NCI-H774 (cell line): ENCODE measurements around the gene RPS6KA2.

Experiments
- DNase-seq: peaks from one replicate; lab custom pipeline; 2025; lab: John Stamatoyannopoulos, UW

Gene RPS6KA2

DNA sequence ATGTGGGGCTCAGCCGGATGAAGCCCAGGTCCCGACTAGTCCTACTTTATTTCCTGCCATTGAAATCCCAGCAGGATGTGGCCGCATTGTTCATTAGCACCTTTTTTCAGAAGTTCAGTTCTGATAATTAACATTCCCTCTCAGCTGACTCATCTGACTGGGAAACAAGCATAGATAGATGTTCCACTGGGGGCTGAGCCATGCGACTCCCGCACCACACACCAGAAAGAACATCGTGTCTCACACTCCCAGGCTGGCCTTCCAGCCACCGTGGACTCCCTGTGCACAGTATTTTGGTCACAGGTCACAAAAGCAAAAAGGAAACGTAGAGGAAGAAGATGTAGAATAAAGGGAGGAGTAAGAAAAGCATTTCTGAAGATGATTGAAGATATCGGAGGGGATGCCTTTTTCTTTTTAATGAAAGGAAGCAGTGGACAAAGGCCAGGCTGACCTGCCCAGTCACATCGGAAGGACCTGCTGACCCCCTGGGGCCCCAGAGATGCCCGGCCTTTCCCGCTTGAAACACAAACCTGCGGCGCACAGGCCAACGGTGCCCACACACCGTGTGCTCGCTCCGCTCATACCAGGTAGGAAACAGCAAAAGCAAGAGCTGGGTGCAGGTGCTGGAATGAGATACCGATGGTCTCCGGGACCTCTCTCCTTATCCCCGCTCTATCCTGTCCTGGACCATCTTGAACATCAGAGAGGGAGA lies 11.8 kb downstream of the RPS6KA2 start:
- DNase-seq = no peak

DNA sequence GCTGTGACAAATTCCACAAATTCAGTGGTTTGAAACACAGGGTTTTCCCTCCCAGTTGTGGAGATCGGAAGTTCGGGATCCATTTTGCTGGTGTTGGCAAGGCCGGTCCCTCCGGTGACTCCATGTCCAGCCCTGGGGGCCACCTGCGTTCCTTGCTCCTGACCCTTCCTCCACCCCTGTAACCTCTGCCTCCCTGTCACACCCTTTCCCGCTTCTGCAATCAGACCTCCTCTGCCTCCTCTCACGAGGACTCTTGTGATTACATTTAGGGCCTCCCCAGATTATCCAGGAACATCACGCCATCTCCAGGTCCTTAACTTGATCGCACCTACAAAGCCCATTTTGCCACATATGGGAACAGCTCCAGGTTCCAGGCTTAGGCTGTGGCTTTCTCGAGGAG lies 12.5 kb downstream of the RPS6KA2 start:
- no peak for DNase-seq

DNA sequence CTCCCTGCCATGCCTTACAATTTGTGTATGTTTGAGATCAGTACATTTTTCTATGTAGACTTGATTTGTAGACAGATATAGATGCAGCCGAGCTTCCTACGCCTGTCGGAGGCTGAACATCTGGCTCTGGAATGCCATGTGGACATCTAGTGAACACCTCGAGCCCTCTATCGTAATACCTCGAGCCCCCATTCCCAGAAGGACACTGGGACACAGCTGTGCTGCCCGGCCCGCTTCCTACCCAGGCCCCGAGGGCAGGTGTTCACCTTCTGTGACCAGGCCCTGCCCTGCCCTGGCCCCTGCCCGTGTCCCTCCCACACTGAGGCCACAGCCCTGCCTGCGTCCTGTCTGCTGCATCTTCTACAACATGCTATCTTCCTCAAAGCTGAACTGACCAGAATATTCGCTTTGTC lies 12.9 kb downstream of the RPS6KA2 start:
- no peak for DNase-seq

DNA sequence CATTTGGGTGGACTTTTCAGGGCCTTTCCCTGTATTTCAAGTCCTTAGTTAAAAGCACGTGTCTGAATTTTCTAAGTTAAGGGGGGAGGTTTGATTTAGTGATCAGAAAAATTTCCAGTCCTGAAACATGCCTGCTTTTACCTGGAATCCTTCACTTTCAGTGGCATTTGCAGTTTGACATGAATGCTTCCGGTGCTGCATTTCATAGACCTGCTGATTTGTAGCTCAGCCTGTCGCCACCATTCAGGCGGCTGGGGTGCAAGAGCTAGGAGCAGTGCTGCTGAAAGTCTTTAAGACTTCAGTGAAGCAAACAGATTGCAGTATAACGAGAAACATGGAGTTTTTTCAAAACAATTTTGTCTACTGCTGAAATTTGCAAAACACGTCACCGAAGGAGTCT lies 14.0 kb downstream of the RPS6KA2 start:
- DNase-seq = no peak

DNA sequence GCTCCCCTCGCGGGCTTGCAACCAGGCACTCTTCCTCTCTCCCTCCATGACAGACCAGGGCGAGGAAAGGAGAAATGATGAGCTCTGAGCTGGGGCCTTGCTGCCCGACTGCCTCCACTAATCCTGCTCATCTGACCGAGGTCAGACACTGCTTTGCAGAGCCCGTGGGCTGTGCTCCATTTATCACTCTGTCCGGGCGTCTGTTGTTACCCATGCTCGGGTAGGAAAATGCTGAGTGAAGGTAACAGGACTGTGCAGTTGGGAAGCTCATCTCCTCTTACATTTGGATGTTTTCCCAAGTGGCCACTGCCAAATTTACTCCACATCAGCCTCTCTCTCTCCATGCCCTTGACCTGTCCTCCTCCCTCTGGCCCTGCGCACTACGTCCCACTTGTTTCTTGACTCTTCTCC lies 14.6 kb downstream of the RPS6KA2 start:
- no peak for DNase-seq

DNA sequence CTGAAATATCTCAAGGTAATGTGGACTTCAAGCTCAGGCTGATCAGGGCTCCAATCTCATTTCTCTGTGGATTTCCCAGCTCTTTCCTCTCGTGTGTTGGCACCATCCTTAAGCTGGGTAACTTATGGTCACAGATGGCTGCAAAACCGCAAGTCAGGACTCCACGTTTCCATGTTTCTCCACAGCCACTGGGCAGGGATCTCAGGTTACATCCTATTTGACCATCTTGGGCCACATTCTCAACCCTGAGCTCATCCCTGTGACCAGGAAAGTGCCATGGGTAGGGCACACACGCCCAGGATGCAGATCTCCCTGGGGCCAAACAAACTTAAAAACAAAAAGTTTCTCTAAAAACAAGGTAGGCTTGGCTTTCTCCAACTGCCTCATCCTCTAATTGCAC lies 15.4 kb downstream of the RPS6KA2 start:
- DNase-seq = no peak

DNA sequence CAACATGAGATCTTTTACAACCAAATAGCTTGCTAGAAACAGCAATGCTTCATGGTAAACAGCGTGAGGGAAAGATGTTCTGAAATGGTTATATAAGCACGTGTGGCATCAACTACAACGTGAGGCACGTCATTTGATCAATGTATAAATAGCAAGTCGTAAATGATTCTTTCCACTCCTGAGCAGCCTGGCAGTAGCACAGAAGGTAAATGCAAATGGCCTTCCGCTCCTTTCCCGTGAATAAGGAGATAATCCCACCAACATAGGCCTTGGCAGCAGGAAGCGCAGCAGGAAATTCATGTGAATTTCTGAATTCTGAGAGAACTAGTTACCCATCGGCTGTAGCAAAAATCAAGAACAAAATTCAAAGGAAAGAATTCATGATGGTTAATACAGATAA lies 17.0 kb downstream of the RPS6KA2 start:
- no peak for DNase-seq

DNA sequence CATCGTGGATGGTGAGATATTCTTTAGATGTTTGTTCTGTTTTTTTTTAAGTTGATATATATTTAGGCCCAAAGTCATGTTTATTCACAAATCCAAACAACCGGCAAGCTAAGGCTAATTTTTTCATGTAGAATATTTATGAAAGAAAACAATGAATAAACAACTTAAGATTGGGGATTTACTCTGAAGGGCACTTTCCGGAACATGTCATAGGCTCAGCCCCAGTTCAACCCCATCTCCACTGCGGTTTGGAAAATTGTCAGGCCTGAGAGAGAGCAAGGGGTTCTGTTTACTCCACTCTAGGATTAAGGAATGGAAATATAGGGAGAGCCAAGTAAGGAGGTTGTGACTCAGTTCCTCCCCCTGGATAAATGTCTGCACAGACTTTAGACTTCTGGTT lies 18.3 kb downstream of the RPS6KA2 start:
- DNase-seq = no peak

DNA sequence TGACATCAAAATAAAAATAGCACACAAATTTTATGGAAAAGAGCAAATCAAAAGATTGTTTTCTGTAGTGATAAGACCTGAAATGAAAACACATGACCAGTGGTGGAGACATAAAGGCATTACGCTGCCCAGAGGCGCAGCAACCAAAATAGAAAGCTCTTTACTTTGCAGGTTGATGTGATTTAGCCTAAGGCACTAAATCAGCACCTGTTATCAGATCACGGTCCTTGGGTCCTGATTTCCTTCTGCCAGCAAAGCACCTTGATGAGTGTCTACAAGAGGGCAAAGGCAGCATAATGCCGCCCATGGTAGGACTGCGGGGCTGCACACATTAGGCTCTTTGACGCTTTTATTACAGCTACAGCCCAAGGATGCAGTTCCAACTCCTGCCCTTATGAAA lies 21.3 kb downstream of the RPS6KA2 start:
- no peak for DNase-seq

DNA sequence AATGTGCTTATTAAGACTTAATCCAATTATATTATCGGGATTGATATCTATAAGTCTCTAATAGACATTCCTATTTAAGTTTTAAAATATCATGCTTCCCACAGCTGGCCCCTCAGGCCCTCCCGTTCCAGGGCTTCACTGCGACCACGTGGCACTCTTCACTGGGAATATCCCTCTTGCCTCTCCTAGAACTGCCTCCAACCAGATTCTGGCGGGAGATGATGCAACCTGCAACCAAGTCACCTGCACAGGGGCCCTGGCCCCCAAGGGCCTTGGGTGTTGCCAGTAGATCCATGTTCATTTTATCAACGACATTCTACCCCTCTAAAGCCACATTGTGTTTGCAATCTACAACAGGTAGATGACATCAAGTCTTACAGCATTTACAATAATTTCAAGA lies 22.1 kb downstream of the RPS6KA2 start:
- DNase-seq = no peak

DNA sequence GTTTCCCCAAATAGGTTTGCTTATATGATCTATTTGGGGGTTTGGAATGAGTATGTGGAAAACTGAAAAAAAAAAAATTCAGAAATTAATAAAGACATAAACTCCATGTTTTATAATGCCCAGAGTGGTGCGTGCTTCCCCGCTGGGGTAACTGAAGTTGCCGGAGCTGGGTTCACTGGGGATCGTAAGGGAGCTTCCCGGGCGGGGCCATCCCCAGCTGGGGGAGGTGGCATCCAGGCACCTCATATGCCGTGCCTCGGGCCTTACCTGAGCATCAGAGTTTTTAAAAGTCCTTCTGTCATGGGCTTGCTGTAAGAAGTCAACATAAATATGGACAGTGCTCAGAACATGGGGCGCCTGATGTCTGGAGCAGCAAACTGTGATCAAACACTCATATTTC lies 22.7 kb downstream of the RPS6KA2 start:
- DNase-seq = no peak

DNA sequence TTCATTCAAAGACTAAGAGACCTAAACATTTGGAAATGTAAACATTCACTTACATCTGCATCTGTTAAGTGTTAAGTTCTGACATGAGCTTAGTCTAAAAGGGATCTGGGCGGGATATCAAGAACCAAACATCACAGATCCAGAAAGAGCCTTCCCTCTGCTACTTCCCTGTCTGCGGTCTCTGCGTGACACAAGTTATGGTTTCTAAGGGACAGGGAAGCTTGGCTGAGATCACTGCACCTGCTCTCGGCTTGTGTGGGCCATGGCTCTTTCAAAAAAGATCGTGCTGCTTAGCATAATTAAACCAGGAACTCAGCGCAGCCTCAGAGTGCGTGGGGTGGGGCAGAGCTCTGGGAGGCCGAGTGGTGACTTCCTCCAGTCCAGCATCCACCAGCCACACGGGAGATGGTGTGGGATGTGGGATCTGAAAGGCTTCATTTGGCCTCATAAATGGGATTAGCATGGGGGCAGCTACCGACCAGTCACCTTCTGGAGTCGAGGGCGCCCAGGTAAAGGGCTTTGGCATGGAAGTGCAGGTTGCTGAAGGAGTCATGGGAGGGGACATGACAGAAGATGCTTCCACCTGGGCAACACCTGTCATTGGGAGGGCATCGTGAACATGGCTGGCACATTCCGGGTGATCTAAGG lies 23.9 kb downstream of the RPS6KA2 start:
- DNase-seq = peak; percentile 83

DNA sequence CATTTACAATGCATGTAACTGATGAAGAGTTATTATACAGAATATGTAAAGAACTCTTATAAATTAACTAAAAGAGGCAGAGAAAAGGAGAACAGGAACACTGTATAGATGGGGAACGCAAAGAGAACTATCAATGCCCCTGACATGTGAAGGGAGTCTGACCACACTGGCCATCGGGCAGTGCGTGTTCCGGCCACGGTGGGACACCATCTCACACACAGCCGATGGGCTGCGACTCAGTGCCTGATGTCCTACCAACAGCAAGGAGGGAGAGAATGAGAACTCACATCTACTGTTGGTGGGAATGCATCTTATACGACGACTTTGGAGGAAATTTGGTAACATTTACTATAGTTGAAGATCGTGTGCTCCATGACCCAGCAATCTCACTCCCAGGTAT lies 25.1 kb downstream of the RPS6KA2 start:
- DNase-seq = no peak

DNA sequence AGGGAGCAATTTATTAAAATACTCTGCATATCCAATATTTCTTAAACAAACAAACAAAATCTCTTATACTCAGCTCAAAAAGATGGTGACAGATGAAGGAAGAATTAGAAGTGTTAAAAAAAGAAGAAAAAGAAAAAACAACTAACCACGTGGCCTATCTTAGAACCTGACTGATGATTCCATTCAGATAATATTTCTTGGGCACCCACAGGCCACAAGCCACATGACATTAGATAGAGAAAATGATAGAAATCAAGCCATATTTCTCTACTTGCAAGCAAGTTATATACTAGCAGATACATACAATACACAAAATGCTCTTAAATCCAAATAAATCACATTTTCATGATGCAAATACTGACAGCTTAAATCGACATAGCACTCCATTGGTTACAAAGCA lies 26.1 kb downstream of the RPS6KA2 start:
- no peak for DNase-seq

DNA sequence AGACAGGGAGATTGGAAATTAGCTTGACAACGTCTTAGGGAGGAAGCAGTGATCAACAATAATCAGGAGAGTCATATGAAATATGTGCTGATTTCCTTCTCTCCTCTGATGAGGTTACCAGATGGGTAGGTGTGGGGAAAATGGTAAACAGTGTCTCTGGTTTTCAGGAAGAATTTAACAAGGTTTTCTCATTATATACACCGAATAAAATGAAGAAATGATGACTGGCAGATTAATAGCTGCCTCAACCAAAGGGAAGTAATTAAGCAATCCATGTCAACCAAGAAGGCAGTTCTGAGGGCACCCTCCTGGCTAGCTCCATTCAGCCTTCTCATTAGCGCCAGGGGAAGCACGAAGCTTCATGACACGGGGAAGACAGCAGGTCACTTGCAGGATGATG lies 27.8 kb downstream of the RPS6KA2 start:
- no peak for DNase-seq

DNA sequence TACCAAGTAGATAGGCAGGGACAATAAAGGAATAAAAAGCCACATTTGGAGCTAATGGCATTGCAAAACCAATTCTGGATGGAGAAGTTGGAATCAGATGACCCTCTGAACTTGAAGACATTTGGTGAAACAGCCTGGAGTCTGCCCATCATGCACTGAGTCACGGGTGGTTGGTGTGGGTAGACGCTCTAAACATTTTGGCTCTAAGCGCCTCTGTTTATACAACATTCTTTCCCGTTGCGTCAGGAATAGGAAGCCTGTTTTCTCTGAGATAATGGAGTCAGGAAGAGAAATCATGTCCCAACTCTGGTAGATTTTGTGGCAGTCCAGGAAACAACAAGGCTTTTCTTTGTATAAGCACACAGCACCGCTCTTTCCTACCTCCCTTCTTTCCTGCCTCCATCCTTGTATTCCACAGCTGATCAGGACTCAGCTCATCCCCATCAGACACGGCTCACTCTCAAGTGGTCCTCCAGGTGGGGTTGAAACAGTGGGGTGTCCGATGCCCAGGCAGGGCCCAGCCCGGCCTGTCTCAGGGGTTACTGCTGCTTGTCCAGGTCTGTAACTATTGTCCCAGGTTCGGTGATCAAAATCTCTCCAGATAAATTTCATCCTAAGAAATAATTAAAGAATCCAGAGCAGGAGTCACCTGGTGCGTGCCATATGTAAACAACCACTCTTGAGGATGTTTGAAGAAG lies 28.5 kb downstream of the RPS6KA2 start:
- no peak for DNase-seq

DNA sequence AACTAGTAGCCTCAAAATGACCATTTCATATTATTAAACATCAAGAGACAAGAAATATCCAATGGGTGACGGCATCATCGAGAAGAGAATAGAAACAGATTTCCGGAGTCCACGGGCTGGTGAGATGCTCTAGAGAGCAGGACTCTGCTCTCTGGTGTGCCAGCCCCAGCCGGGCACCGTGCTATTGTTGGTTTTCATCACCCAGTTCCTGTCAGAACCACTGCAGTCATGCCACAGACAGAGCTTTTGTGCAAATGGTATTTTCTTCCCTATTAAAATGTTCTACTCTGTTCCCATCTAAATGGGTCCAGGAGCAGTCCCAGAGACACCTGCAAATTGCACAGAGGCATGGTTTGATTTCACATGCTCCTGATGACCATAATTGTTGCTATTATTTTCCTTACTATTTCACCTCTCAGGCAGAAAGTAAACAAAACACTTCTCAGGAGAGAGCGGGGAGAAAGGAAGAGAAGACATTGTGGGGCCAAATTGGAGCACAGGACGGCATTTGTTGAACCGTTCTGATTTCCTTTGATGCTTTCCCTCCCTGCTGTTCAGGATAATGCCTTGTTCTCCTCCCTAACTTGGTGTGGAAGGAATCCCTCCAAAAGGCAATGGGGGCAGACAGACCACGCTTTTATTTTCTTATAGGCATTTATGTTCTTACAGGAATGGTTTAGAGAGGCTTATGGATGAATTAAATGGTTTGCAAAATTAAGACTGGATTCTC lies 29.2 kb downstream of the RPS6KA2 start:
- DNase-seq = peak; percentile 8

DNA sequence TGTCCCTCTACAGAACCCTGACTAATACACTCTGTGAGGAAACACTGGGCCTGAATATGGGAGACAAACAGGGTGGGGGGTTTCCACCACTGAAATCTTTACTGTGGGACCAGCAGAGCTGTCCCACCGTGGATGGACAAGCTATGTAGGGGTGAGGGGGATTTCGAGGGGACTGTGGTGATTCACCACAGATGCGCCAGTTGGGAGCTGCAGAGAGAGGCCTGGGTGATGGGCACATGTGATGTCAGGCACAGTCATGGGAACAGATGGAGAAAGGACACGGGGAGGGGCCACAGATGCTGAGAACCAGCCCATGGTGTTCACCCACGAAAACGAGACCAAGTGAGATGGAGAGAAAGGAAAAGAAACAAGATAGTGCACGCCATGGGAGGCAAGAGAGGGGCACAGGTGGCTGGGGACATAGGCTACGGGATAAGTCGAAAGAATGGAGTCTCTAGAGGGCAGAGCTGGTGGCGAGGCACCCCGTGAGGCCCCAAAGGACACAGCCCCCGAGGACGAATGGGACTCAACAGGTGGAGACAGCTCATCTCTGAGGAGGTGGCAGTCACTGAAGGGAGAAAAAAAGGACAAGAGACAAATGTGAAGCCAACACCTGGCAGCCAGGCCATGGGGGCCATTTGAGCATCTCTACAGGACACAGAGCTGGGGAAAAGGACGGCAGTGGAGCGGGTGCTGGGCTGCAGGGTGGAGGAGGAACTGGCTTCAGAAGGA lies 30.1 kb downstream of the RPS6KA2 start:
- DNase-seq = no peak

DNA sequence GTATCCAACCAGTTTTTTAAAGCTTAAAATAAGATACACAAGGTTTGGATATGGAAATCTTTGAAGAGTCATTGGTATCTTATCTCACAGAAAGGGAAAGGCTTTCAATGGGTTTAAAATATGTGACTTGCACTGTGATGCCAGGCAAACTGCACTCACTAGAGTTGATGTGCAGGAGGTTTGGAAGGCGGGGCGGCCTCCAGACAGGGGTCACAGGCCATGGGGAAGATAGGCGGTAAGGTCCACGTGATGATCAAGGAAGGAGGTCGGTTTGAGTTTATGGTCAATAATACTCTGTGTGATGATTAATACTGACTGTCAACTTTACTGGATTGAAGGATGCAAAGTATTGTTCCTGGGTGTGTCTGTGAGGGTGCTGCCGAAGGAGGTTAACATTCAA lies 31.1 kb downstream of the RPS6KA2 start:
- DNase-seq = no peak

DNA sequence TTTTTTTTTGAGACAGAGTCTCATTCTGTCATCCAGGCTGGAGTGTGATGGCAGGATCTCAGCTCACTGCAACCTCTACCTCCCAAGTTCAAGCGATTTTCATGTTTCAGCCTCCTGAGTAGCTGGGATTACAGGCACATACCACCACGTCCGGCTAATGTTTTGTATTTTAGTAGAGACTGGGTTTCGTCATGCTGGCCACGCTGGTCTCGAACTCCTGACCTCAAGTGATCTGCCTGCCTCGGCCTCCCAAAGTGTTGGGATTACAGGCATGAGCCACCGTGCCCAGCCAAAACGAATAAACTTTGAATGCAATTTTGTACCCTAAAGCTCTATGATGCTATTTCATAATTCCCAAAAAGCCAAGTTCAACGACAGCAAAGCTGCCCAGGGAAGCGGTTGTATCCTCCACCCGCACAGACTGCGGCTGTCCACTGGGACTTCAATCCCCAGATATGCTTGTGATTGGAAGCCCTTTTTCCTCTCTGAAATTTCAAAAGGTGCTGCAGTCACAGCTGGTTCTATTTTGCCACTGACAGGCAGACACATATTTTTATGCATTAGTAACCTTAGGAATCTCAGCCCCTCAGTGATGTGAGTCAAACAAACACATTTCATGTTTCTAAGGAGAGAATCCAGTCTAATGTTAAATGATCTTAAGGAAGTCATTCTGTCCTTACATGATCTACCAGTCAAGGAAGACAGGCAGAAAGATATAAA lies 31.8 kb downstream of the RPS6KA2 start:
- DNase-seq = no peak

DNA sequence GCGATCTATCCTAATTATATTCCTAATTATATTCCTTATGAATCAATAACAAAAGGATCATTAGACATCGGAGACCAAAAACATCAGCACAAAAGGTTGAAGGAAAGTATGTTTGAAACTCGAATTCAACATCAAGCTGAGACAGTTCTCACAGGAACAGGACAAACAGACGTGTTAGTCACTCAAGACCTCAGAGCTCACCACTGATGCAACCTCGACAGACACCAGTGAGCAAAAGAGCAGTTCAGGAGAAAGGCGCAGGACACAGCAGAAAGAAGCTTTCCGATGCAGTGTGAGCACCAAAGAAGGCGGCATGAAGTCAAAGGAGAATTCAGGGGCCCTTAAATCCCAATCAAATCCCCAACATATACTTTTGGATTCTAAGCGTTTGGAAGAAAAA lies 34.2 kb downstream of the RPS6KA2 start:
- no peak for DNase-seq
